HG03135 (cell line): ENCODE data around the gene GET3.
"Not testable (repeated sequence)": the region's sequence is repeated elsewhere in the genome, so short reads cannot be mapped to it uniquely, and the experiment has no call there.

ENCODE experiments used
- ATAC-seq: cut with Tn5 transposase; IDR thresholded peaks from one replicate; pipeline ENCODE4 v1.9.1; 2021; ENCODE audit warnings: mild to moderate bottlenecking, moderate library complexity; ENCODE audit not compliant: unreplicated experiment

GET3 gene

DNA sequence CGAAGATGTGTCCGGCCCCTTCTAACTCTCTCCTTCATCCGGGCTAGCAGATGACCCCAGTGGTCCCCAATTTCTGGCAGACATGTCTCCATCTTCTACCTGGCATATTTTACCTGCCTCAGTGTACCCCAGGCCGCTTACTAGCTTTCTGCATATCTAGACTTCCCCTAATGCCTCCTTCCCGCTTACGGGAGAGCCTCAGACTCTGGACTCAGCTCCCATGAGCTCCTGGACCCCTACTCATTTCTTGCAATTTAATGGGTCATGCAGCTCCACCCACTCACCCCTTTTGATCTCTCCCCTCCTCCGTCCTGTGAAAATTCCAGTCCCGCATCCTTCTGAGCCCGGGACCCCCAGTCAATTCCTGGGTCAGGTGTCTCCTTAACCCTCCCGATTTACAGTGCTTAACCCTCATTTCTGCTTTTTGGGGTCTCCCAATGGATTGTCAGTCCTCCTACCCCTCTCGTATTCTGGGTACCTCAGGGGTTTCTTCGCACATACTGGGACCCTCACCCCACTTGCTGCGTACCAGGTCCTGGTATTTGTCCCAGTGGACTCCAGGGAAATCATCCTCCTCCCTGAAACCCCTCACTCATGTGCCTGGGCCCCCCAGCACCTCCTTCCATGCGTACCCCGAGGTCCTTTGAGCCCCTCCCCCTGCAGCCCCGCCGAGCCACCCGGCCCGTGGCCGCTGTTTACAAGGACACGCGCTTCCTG, 53.5 kb downstream of the GET3 start:
- ATAC-seq, result no peak

- peak; percentile 31 for ATAC-seq
These were observed 54.2 kb downstream of the GET3 start, which contains the start of gene JUNB for GRCh38 chr19:12791345-12792050. Gene JUNB, plus strand, starts transcription at chr19:12791486. Its CDS starts 286 bp downstream, at chr19:12791772.

DNA sequence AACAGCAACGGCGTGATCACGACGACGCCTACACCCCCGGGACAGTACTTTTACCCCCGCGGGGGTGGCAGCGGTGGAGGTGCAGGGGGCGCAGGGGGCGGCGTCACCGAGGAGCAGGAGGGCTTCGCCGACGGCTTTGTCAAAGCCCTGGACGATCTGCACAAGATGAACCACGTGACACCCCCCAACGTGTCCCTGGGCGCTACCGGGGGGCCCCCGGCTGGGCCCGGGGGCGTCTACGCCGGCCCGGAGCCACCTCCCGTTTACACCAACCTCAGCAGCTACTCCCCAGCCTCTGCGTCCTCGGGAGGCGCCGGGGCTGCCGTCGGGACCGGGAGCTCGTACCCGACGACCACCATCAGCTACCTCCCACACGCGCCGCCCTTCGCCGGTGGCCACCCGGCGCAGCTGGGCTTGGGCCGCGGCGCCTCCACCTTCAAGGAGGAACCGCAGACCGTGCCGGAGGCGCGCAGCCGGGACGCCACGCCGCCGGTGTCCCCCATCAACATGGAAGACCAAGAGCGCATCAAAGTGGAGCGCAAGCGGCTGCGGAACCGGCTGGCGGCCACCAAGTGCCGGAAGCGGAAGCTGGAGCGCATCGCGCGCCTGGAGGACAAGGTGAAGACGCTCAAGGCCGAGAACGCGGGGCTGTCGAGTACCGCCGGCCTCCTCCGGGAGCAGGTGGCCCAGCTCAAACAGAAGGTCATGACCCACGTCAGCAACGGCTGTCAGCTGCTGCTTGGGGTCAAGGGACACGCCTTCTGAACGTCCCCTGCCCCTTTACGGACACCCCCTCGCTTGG, 55.0 kb downstream of the GET3 start:
- no peak for ATAC-seq

- ATAC-seq, result no peak
These were observed 55.6 kb downstream of the GET3 start for GRCh38 chr19:12792853-12793289.

DNA sequence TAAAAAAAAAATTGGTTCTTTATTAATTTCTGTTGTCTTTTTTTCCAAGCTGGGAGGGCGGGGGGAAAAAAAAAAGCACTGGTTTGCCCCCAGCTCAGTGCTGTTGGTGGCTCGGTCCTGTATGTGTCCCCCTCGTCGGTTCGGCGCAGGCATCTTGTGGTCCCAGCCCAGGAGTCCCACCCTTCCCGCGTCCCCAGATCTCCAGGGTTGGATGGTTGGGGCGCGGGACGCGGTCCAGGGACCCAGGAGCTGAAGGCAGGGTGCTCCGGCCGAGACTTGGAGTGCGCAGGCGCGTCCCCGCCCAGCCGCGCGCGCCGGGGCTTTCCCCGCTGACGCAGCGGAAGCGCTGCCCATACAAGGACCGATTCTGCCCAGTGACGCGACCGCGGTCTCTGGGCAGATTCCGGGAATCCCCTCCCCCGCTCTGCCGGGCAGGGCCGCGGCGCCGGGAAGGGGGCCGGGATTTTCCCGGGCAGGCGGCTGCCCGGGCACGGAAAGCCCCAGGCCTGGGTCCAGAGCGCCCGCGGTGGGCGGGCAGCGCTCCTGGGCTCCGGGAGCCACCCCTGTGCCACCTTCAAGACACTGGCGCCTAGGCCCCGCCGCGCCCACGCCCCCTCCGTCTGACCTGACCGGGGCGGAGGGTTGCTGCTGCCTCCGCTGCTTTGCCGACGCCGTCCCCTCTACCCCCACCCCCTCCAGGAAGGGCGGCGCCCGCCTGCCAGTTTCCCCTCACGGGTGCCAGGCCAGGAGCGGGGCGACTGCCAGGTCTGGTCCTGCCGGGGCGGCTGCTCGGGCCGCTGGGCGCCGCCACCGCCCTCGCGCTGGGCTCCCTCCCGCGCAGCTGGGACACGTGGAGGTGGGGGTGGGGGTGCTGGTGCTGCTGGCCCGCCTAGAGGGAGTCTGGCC, 56.2 kb downstream of the GET3 start:
- ATAC-seq, result peak; percentile 21

DNA sequence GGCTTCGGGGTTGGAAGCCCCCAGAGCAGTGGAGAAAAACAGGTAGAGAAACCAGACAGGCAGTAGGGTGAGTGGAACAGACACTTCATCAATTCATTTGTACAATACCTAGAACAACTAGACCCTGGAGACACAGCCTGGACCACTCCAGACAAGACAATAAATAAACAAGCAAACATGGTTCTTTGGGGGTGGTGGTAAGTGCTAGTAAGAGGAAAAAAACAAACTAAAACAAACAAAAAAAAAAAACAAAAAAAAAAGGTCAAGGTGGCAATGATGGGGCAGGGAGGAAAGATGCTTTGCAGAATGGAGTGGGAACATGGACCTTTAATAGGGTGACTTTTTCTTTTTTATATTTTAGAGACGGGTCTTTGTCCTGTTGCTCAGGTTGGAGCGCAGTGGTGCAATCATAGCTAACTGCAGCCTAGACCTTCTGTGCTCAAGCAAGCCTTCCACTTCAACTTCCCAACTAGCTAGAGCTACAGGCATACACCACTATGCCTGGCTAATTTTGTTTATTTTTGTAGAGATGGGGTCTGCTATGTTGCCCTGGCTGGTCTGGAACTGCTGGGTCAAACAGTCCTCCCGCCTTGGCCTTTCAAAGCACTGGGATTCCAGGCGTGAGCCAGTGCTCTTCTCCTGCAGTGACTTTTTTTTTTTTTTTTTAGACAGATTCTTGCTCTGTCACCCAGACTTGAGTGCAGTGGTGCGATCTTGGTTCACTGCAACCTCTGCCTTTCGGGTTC, 57.1 kb downstream of the GET3 start:
- no peak for ATAC-seq

GRCh38 chr19:12794971-12795381, 57.7 kb downstream of the GET3 start:
- no peak for ATAC-seq

- no peak for ATAC-seq
These were observed 59.1 kb downstream of the GET3 start for GRCh38 chr19:12796146-12797071.

DNA sequence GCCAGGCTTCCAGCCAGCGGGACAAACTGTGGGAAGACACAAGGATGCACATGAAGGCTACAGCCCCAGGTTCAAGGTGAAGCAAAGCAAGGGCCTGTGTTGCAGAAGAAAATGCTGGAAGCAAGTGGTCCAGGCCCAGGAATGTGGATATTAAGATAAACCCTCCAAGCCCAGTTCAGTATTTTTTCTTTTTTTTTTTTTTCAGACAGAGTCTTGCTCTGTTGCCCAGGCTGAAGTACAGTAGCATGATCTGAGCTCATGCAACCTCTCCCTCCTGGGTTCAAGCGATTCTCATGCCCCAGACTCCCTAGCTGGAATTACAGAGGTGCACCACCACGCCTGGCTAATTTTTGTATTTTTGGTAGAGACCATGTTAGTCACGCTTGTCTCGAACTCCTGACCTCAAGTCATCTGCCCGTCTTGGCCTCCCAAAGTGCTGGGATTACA, 59.9 kb downstream of the GET3 start:
- ATAC-seq, result no peak

DNA sequence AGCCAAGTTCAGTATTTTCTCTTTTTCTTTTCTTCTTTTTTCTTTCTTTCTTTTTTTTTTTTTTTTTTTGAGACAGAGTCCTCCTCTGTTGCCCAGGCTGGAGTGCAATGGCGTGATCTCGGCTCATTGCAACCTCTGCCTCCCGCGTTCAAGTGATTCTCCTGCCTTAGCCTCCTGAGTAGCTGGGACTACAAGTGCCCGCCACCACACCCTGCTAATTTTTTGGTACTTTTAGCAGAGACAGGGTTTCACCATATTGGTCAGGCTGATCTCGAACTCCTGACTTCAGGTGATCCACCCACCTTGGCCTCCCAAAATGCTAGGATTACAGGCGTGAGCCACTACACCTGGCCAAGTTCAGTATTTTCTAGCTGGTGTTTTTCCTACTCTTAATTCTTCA, 60.3 kb downstream of the GET3 start:
- ATAC-seq, result not testable (repeated sequence)
